RWPE2 (cell line): ENCODE results near the gene CCNA2.

Experiments
- ATAC-seq: fragments of 200-7000 bp; cut with Tn5 transposase; 3 replicates; pipeline ENCODE4 v1.9.1; 2021; ENCODE audit warnings: low read depth
- DNase-seq: peaks from one replicate; pipeline ENCODE4 v3.0.0-alpha.2; 2020; ENCODE audit warnings: low spot score
- H3K27ac ChIP-seq: fragments of 450-650 bp; 2 replicates; pipeline ENCODE4 v1.5.1; 2017; ENCODE audit warnings: mild to moderate bottlenecking; ENCODE audit not compliant: poor library complexity, severe bottlenecking
- H3K27me3 ChIP-seq: fragments of 250-450 bp; sonication (Bioruptor Pico); 2 replicates; pipeline ENCODE4 v1.5.1; 2021; ENCODE audit warnings: mild to moderate bottlenecking, moderate library complexity; ENCODE audit not compliant: insufficient read depth, poor library complexity, severe bottlenecking
- H3K36me3 ChIP-seq: fragments of 250-450 bp; sonication (Bioruptor Pico); 2 replicates; pipeline ENCODE4 v1.5.1; 2020; ENCODE audit warnings: low read depth, mild to moderate bottlenecking, moderate library complexity
- H3K4me1 ChIP-seq: fragments of 250-450 bp; sonication (Bioruptor Pico); 2 replicates; pipeline ENCODE4 v1.5.1; 2021; ENCODE audit warnings: mild to moderate bottlenecking, moderate library complexity; ENCODE audit not compliant: insufficient read depth, poor library complexity, severe bottlenecking
- H3K4me3 ChIP-seq: fragments of 250-450 bp; sonication (Bioruptor Pico); 2 replicates; pipeline ENCODE4 v1.5.1; 2021; ENCODE audit warnings: mild to moderate bottlenecking, moderate library complexity; ENCODE audit not compliant: severe bottlenecking
- H3K9me3 ChIP-seq: fragments of 250-450 bp; sonication (Bioruptor Pico); 2 replicates; pipeline ENCODE4 v1.5.1; 2021; ENCODE audit warnings: mild to moderate bottlenecking, moderate library complexity; ENCODE audit not compliant: severe bottlenecking
- CTCF ChIP-seq: fragments of 450-650 bp; IDR thresholded peaks from one replicate; pipeline ENCODE4 v1.5.1; 2017; ENCODE audit warnings: mild to moderate bottlenecking, moderate library complexity; ENCODE audit not compliant: poor library complexity, severe bottlenecking

The CCNA2 gene

GRCh38 chr4:121776610-121777401, 46.9 kb downstream of the CCNA2 start:
- no peak overlapping the region for H3K27ac ChIP-seq
- no peaks in the 10 kb centered on the region for H3K4me1 ChIP-seq
- no peaks in the 10 kb centered on the region for H3K9me3 ChIP-seq
- DNase-seq (no peak), ATAC-seq (no peak)
- H3K27me3 ChIP-seq, result no peaks in the 10 kb centered on the region
- no peak overlapping the region for H3K4me3 ChIP-seq
- no peaks in the 10 kb centered on the region for H3K36me3 ChIP-seq
- TF ChIP-seq CTCF, result no peak

GRCh38 chr4:121773883-121774282, 49.8 kb downstream of the CCNA2 start:
- ATAC-seq (no peak), DNase-seq (no peak)
- H3K27ac ChIP-seq, result no peak overlapping the region
- no peak for TF ChIP-seq CTCF
- no peaks in the 10 kb centered on the region for H3K9me3 ChIP-seq
- H3K4me3 ChIP-seq, result no peak overlapping the region
- H3K27me3 ChIP-seq, result no peaks in the 10 kb centered on the region
- H3K36me3 ChIP-seq, result no peaks in the 10 kb centered on the region
- H3K4me1 ChIP-seq, result no peaks in the 10 kb centered on the region

GRCh38 chr4:121771869-121772268, 51.8 kb downstream of the CCNA2 start:
- Histone ChIP-seq H3K4me1 (no peaks in the 10 kb centered on the region), H3K27me3 (no peaks in the 10 kb centered on the region), H3K27ac (no peak overlapping the region), H3K4me3 (no peak overlapping the region), H3K9me3 (no peaks in the 10 kb centered on the region), H3K36me3 (no peaks in the 10 kb centered on the region)
- DNase-seq (no peak), ATAC-seq (no peak)
- no peak for TF ChIP-seq CTCF

- ATAC-seq, result no peak
- Histone ChIP-seq H3K4me3 (no peak overlapping the region), H3K36me3 (no peaks in the 10 kb centered on the region), H3K9me3 (no peaks in the 10 kb centered on the region), H3K4me1 (no peaks in the 10 kb centered on the region), H3K27ac (no peak overlapping the region), H3K27me3 (peaks cover 4% of the 10 kb centered on the region)
- no peak for TF ChIP-seq CTCF
- DNase-seq, result no peak
These were observed 54.3 kb downstream of the CCNA2 start for GRCh38 chr4:121769341-121769740.

- H3K27me3 ChIP-seq, result peaks cover 4% of the 10 kb centered on the region
- no peaks in the 10 kb centered on the region for H3K4me1 ChIP-seq
- TF ChIP-seq CTCF, result no peak
- no peak overlapping the region for H3K27ac ChIP-seq
- H3K9me3 ChIP-seq, result no peaks in the 10 kb centered on the region
- no peak overlapping the region for H3K4me3 ChIP-seq
- DNase-seq, result no peak
- no peaks in the 10 kb centered on the region for H3K36me3 ChIP-seq
- ATAC-seq, result no peak
These were observed 56.5 kb downstream of the CCNA2 start for GRCh38 chr4:121767166-121767565.
